ENCODE results near the gene RPL22. TPM values are rescaled to one million over a fixed set of nuclear protein-coding genes. Genes with fewer than 3 reads are reported as not detected.
A peak's percentile ranks its signal among the peaks of the same experiment; 100 is the strongest.

RPL22 gene
- total and polyA plus RNA-seq, 2 of the 4 experiments (the other 2 are of a cell fraction) = 26.2 to 131 TPM

- Histone ChIP-seq H3K18ac (ENCODE audit: low read depth, low read length) (no peak overlapping the region), H2BK20ac (ENCODE audit: low read depth, low read length) (no peak overlapping the region), H2BK120ac (ENCODE audit: low read depth, low read length) (no peak overlapping the region), H3K36me3 (ENCODE audit: control insufficient read depth, insufficient read depth, low read length) (peaks cover 22% of the 10 kb centered on the region), H2AK9ac (replicated peaks; ENCODE audit: low read depth, low read length, poor library complexity) (no peak overlapping the region), H2AK5ac (ENCODE audit: low read depth, low read length) (no peak overlapping the region), H3K9me1 (ENCODE audit: insufficient read depth, low read length) (peaks cover 15% of the 10 kb centered on the region), H3K27ac (ENCODE audit: insufficient read depth, low read length) (no peak overlapping the region), H4K5ac (ENCODE audit: low read depth, low read length) (no peak overlapping the region), H3K9me3 (ENCODE audit: control insufficient read depth, insufficient read depth, low read length) (no peaks in the 10 kb centered on the region), H4K8ac (ENCODE audit: low read depth in 2 of 2, low read length in 2 of 2) (no peak overlapping the region), H3K14ac (replicated peaks; ENCODE audit: low read depth, low read length) (no peak overlapping the region), H3K4ac (ENCODE audit: low read depth, low read length) (no peak overlapping the region), H2BK15ac (ENCODE audit: low read depth, low read length) (no peak overlapping the region), H3K79me1 (ENCODE audit: low read depth in 1 of 2, low read length in 2 of 2) (peaks cover 17 to 33% of the 10 kb centered on the region in 2 experiments), H3K56ac (ENCODE audit: extremely low read depth, insufficient read depth, low read length) (no peak overlapping the region), H4K20me1 (ENCODE audit: insufficient read depth, low read length) (peaks cover 52% of the 10 kb centered on the region), H3K9ac (ENCODE audit: low read depth, low read length) (no peak overlapping the region), H2BK5ac (ENCODE audit: low read depth, low read length, poor library complexity, severe bottlenecking) (no peak overlapping the region), H4K91ac (ENCODE audit: insufficient read depth, low read depth, low read length) (no peak overlapping the region), H3K27me3 (ENCODE audit: control insufficient read depth, insufficient read depth, low read length) (peaks cover 24% of the 10 kb centered on the region), H3K23ac (ENCODE audit: low read depth, low read length) (no peak overlapping the region), H3K4me3 (ENCODE audit: insufficient read depth, low read depth, low read length) (no peak overlapping the region), H3K4me1 (ENCODE audit: control insufficient read depth, insufficient read depth, low read length) (peaks cover 16% of the 10 kb centered on the region), H3K4me2 (ENCODE audit: low read depth, low read length) (no peak overlapping the region), H2AFZ (replicated peaks; ENCODE audit: low read length, poor library complexity) (no peak overlapping the region)
- dilution Hi-C loops (cut with HindIII; ENCODE audit: low sequenced_read_pairs, unreplicated experiment) (no loop called here), intact Hi-C loops (cut with micrococcal nuclease) (no loop called here), in situ Hi-C loops (cut with MboI; ENCODE audit: low sequenced_read_pairs) (no loop called here)
- POLR2A ChIA-PET (ENCODE audit: unreplicated experiment) = no interaction called here
- DNase-seq (peak; percentile 20), ATAC-seq (ENCODE audit: low read depth) (no peak)
- no TSS peak for BruUV-seq (replicated peaks)
- CTCF ChIA-PET = no interaction called here
- TF ChIP-seq NFE2L2 (IDR thresholded peaks at IDR 0.05; ENCODE audit: low read depth, low read length) (peak; percentile 38; the same call in 1 of the 2 replicates), MXI1 (IDR thresholded peaks at IDR 0.05; ENCODE audit: borderline replicate concordance, low read depth, low read length) (no peak)
- WGBS, 2 experiments (ENCODE audit: extremely low coverage in 2 of 2, insufficient read length in 1 of 2) = 94% methylated on average over 3 of the region's 6 CpGs; no CpG with 5 or more reads in 1 of the 2 experiments
Measured at GRCh38 chr1:6183520-6183989, 15.8 kb downstream of the RPL22 start.

Data from IMR-90 (cell line).